NCI-H146 treated with DMSO at 0.1 percent for 48 hours (cell line): ENCODE results near the gene TMEM151B.

Experiments
- DNase-seq: peaks from one replicate; lab custom pipeline; 2025; ENCODE audit not compliant: unreplicated experiment; lab: John Stamatoyannopoulos, UW

Gene TMEM151B

DNA sequence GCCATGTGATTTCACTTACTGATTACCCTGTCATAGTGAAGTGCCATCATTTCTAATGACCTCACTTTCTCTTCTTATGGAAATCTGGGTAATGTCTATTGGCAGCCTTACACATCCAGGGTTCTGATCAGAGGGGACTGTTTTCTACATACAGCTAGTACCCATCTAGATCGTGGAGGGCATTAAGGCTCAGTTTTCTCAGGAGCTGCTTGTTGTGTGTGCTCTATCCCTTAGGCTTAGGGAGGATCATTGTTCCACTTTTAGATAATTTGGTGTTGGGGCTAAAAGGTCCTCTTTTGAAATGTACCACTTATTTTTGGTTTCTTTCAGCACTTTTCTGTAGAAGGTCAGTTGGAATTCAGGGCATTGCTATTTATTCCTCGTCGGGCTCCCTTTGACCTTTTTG is 19.5 kb upstream of the TMEM151B start:
- no peak for DNase-seq

DNA sequence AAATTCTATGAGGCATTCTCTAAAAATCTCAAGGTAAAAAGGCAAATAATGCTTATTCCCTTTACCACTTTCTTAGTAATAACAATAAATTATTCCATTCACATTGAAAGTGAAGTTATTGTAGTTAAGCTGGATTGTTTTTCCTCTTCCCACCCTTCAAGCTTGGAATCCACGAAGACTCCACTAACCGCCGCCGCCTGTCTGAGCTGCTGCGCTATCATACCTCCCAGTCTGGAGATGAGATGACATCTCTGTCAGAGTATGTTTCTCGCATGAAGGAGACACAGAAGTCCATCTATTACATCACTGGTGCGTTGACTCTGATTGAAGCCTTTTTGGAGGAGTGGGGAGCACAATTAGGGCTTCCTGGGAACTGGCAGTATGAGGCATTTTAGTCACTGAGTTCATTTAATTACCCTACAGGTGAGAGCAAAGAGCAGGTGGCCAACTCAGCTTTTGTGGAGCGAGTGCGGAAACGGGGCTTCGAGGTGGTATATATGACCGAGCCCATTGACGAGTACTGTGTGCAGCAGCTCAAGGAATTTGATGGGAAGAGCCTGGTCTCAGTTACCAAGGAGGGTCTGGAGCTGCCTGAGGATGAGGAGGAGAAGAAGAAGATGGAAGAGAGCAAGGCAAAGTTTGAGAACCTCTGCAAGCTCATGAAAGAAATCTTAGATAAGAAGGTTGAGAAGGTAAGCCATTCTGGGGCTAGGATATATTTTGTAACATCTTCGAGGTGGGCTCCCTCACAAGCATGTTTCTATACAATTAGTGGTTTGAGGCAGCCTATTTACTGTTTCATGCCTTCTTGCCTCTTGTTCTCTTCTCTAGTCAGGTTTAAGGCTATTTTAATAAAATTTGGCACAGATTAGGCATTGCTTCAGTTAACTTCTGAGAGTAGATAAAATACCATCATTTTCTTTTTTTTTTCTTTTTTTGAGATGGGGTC is 18.4 kb upstream of the TMEM151B start:
- no peak for DNase-seq

DNA sequence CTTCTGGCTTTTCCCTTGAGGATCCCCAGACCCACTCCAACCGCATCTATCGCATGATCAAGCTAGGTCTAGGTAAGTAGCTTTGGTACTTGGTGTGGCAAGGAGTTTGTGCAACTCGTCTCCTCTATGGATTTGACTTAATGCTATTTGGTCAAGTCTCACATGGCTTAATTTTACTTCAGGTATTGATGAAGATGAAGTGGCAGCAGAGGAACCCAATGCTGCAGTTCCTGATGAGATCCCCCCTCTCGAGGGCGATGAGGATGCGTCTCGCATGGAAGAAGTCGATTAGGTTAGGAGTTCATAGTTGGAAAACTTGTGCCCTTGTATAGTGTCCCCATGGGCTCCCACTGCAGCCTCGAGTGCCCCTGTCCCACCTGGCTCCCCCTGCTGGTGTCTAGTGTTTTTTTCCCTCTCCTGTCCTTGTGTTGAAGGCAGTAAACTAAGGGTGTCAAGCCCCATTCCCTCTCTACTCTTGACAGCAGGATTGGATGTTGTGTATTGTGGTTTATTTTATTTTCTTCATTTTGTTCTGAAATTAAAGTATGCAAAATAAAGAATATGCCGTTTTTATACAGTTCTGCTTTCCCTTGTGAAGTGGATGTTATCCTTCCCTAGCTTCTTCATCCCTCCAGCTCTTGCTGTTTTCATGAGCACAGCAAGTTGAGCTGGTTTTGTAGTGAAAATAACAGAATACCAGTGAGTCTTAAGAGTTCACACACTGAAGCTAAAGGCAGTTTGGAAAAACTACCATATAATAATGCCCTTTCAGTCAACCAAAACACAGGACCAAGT is 16.7 kb upstream of the TMEM151B start:
- DNase-seq = peak; percentile 41

DNA sequence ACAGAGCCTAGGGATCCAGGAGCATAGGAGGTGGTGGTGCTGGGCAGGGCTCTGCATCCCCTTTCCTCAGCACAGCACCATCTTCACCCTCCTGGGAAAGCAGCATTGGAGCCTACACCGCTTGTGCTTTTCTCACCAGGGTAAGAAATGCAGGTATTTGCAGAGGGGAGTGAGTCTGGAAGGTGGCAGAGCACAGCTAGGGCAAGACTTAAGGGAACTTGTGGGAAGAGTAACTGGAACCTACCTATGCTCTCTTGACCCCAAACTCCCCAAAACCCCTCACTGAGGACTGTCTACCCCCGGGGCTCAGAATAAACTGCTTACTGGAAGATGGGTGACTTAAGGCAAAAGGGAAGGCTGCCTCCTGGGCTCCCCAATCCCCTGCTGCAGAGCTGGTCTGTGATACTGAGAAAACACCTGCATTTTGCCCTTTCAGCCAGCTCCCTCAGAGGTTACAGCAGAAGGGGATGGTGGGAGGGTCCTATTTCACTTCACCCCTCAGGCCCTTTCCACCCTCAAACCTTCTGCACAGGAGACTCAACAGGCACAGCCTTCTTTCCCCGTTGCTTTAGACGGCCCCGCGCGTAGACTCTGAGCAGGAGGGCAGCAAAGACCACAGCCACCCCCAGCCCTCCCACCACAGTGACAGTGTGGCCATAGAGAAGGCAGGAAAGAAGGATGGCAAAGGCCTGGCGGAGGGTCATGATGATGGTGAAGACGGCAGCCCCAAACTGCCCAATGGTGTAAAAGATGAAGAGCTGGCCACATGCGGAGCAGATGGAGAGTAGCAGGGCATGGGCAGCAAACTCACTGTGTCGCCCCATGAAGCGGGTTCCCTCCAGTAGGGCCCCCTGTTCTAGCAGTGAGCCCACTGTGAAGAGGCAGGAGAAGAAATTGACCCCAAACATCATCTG is 15.8 kb upstream of the TMEM151B start:
- DNase-seq = no peak

DNA sequence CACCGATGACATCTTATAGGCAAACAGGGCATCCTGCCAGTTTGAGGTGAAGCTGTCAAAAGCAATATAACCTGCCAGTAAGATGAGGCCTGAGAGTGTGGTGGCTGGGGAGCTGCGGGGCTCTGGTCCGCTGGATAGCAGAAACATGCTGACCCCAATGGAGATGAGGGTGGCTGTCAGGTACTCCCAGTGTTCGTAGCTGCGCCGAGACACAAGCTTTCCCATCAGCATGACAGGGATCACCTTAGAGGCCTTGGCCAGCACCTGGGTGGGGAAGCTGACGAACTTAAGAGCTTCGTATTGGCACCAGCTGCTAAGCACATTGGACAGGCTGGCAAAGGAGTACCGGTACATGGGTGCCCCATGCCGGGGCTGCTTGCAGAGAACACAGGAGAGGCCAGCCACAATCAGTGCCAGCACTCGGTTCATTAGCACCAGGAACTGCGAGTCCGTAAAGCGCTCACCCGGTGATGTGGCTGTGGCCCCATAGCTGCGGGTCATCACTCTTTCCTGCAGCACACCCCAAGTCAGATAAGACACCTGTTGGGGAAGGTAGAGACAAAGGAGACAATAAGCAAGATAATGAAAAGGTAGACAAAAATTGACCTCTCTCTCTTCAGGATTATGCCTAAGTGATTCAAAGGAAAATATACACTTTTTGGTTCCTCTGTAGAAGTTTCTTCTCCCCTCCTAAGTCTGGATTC is 15.0 kb upstream of the TMEM151B start:
- DNase-seq = no peak

DNA sequence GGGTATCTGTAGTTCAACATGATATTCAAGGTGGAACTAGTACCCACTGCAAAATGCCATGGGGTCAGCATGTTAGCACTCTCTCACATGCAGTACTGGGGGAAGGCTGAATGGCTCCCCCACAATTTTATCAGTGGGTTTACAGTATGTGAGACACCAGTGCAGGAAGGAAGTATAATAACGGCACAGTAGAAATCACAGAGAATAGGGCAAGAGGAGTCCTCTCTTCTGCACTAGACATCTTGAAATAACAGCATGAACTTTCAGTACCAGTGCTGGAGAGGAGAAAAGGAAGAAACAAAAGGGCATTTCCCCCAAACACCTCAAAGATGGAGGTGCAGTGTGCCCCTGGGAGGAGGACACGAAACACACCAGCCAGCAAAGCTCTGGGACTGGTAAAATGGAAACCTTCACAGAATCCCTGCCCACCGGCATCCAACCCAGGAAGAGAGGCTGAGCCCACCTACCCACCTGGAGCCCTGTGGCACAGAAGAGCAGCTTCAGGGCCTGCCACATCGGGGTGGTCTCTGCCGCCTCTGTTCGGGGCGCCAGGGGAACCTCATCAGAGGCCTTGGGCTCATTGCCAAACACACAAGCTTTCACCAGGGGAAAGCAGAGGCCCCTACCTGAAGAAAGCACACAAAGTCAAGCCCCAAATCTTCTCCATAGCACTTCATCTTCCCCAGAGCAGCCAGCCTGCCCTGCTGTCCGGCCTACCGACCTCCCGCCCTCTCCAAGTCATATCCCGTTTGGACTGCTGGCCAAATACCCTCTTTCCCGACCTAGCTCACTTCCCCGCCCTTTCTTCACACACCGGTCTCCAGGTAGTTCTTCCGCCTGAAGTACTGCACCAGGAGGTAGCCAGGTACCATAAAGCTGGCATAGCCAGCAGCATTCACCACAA is 14.1 kb upstream of the TMEM151B start:
- no peak for DNase-seq

DNA sequence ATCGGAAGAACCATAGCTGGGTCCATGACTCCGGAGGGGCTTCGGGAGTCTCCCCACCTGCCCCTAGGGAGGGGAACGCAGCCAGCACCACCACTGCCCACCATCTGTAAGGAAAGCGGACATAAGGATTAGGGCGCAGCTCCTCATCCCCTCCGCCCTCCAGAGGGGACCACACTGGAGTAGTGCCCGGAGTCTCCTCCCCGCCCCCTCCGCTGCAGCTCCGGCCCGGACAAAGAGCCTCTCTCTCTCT is 13.6 kb upstream of the TMEM151B start:
- no peak for DNase-seq

DNA sequence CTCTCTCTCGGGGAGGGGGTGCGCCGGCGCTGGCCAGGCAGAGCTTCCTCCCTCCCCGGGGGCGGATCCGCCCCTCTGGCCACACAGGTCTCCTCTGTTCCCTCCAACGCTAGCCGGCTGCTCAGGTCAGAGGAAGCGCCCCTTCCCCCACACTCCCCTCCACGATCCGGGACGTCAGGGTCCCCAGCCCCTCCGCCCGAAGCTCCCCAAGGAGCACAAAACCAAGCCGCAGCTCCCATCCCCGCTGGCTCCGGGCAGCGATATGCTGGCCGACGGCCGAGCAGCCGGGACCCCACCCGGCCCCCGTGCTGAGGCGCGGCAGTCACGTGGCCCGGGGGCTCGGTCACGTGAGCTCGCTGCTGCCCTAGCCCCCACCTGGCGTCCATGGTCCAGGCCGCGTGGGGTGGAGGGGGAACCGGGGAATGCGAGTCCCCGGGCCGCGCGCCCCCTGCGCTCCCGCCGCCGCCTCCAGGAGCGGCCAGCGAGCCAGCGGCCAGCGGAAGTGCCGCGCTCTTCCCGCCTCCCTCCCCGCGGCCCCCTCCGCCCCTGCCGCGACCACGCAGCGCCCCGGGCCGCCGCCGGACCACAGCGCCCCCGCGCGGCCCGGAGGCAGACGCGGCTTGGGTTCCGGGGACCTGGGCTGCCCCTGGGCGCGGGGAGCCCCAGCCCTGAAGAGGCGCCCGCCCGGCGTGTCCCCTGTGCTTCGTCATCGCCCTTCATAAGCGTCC is 13.1 kb upstream of the TMEM151B start, which contains the start of gene SLC35B2:
Gene SLC35B2, minus strand, starts transcription at position 504 of the 728 bp plus-strand sequence. Its CDS starts 118 bp downstream, at position 386.
- DNase-seq = peak; percentile 74

DNA sequence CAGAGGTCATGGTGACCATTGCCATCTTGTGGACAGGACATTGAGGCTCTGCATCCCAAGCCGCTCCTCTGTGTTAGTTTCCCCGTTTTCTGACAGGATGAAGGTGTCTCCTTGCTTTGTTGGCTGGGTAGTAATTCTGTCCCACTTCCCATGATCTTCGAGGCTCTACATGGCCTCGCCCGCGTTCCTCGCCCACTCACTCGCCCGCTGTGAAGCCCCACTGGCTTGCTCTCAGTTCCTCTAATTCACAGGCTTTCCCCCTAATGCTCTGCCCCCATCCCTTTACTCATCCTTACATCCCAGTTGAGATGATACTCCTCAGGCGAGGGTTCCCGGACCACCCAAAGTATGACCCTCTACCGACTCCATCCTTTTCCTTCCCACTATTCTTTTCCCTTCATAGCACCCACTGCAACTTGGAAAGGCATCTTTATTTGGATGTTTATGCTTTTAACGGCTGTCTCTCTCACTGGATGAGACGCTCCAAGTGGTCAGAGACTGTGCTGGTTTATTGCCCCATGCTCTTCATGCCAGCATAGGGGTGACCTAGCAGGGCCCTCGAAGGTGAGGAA is 12.4 kb upstream of the TMEM151B start:
- no peak for DNase-seq

DNA sequence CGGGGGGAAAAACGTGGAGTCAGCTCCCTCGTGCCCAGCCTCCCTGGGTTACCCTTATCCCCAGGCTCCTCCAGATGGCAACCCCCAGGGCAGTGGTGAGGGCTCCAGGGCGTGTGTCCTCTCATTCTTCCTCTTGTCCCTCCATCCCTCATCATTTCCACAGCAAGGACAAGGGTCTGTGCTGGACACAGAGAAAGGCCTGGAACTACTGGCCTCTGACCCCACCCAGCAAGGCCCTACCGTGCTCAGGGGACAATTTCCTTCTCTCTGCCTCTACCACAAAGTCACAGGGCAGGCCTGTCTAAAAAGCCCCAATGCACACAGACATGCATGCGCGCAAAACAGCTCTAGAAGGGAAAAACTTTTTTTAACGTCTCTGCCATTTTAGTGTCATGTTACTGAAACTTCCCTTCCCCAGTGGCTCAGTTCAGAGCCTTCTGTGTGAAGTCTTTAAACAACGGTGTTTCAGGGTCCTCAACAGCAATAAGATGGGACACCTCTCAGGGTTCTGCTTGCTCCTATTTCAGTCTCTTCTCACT is 11.9 kb upstream of the TMEM151B start:
- DNase-seq = no peak

DNA sequence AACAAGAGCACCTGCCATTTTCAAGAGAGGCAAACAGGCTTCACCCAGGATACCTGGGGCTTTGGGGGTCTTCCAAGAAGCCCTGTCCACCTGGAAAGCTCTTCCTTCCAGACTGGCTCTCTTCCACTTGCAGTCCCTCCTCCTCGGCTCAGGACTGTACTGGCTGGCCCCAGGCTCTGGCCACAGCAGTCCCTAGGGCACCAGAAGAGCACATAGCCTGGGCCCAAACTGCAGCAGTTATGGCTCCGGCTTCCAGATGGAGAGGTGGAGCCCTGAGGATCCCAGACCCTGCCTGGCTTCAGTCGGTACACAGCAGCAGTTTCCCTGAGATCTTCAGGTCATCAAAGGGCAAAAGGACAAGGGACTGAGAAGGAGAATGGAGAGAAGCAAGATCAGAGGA is 11.3 kb upstream of the TMEM151B start:
- no peak for DNase-seq

DNA sequence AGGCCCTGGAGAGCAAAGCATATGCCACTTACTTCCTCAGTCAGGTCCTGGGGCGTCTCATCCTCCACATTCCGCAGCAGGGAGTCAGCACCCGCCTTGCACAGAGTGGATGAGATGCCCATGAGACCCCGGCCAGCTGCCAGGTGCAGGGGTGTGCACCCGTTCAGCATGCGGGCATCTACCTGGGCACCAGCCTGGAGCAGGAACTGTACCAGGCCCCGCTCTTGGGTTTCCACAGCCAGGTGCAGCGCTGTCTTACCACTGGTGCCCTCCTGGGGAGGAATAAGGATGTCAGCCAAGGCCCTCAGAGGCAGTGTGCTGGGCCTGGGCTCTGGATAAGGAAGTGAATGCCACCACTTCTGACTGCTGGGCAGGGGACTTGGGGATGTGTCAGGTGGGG is 10.2 kb upstream of the TMEM151B start:
- DNase-seq = no peak

DNA sequence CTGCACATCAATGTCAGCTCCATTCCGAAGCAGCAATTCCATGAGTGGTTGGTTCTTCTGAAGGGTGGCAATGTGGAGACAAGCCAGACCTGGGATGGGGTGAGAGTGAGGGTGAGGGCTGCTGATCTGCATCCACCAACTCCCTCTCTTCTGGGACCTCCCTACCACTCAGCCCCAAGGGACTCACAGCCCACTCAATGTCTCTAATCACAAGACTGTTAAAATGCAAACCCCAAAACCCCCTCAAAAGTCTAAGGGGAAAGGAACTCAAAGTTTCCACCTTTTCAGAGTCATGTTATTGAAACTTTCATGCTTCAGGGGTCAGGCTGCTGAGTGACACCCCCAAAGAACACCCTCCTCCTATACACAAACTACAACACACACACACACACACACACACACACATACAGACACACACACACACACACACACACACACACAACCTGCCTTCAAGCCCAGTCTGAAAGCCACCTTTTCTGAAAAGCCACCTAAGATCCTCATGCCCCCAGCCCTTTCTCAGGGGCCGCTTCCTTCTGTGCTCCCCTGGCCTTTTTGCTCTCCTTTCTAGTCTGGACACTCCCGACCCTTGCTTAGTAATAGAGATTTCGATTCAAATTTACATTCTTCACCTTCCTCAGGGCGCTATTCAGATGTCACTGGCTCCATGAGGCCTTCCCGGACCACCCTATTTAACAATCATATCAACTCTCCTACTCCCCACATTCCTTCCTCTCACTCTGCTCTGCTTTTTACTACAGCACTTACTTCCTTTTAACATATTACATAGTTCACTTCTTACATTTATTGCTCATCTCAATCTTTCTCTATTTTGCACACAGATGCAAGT is 9.6 kb upstream of the TMEM151B start:
- DNase-seq = no peak

DNA sequence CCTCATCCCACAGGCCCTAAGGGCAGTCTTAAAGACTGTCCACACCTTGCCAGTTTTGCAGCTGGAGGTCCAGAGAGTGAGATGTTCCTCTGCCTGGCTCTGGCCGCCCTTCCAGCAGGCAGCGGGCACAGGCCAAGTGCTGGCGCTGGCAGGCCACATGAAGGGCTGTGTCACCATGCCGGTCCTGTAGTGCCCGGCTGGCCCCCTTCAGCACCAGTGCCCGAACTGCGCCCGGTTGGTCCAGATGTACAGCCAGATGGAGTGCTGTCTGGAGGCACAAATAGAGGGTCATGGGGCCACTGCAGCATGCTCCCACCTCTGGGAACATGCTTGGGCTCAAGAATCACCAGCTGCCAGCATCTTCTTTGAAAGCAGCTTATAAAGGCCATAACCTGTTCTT is 8.7 kb upstream of the TMEM151B start:
- DNase-seq = no peak

DNA sequence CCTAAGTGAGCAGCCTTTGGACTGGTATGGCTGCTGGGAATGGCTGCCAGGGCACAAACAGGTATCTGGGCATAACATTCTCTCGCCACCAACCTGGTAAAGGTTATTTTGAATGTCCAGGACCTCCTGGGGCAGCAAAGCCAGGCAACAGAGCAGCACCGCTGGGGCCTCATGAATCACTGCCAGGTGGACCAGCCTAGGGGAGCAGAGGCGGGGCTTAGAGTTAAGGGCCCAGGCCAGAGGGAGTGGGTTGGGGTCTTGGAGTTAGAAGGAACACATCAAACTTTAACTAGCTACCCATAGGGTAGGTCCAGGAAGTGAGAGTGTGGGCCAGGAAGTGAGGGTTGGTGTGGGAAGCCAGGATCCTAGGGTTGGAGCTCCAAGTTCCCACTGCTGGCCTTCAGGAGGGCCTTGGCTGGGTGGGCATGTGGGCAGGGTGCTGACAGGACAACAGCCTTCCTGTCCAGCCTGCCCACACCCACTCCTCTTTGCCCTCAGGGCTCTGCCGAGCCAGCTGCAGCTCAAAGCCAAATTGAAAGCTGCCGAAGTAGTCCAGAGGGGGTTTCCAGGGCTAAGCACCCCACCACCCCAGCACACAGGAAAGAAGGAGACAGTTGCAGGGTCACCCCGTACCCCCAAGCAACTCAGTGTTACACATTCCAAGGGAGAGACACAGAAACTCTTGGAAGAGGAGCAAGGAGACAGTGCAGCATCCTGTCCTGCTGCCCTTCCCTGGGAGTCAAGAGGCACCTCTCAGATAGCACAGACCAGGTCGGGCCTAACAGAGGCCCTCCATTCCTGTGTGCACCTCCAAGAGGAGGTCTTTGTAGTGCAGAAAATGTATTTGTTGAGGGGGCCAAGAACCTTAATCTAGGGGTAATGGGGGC is 7.5 kb upstream of the TMEM151B start:
- no peak for DNase-seq

DNA sequence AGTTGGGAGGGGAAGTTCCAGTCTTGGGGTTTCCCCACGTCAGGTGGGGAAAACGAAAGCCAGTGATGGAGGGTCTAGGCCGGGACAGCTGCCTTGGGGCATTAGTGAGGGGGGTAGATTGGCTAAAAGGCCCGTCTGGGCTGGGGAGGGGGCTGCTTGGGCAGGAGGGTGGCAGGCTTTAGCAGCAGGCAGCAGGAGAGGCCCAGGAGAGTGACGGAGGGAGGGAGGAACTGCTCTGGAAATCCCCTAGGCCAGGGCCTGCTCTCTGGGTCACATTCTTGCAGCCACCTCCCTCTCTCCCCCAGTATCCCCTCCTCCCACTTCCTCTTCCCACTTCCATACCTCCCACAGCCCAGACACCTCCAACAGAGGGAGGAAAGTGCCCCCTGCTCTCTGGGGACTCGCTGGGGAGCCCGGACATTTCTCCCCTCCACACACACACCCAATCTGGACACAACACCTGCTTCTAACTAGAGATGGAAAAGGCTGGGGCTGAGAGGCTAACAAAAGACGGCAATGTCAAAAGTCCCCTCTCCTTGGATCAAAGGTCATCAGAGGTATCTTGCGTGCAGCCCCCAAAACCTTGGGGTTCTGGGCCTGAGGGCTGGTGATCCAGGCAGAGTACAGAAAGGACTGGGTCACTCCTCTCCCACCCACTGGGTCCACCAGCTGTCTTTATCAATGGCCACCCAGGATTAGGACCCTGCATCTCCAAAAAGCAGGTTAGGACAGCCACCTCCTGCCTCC is 6.7 kb upstream of the TMEM151B start:
- no peak for DNase-seq
